ENCODE measurements around the gene PLPPR1. TPM values are rescaled to one million over a fixed set of nuclear protein-coding genes. Genes with fewer than 3 reads are reported as not detected.

Gene PLPPR1
- total RNA-seq, 1 experiment from 2014 or later, result not detected

- no peaks in the 10 kb centered on the region for H3K9me3 Mint-ChIP-seq (ENCODE audit: low read depth, unreplicated experiment)
- peaks cover 56% of the 10 kb centered on the region for H3K27me3 Mint-ChIP-seq (ENCODE audit: unreplicated experiment)
- CTCF ChIA-PET, result no interaction called here
- BruUV-seq (replicated peaks), result no TSS peak
- H3K4me3 Mint-ChIP-seq (ENCODE audit: low read depth, unreplicated experiment), result no peak overlapping the region
- intact Hi-C loops (cut with micrococcal nuclease; ENCODE audit: unreplicated experiment), result no loop called here
- no peaks in the 10 kb centered on the region for H3K36me3 Mint-ChIP-seq (ENCODE audit: insufficient read depth, unreplicated experiment)
- DNase-seq, result no peak
- no peak overlapping the region for H3K27ac Mint-ChIP-seq (ENCODE audit: unreplicated experiment)
- no peaks in the 10 kb centered on the region for H3K4me1 Mint-ChIP-seq (ENCODE audit: low read depth, unreplicated experiment)
- TF ChIP-seq CTCF (IDR thresholded peaks at IDR 0.05; ENCODE audit: unreplicated experiment), result no peak
Observed at GRCh38 chr9:101132801-101133200, 104.3 kb downstream of the PLPPR1 start.

GRCh38 chr9:101138509-101138908 is 110.0 kb downstream of the PLPPR1 start:
- no peak for DNase-seq
- CTCF ChIA-PET, result no interaction called here
- no peak overlapping the region for H3K27ac Mint-ChIP-seq (ENCODE audit: unreplicated experiment)
- TF ChIP-seq CTCF (IDR thresholded peaks at IDR 0.05; ENCODE audit: unreplicated experiment), result no peak
- intact Hi-C loops (cut with micrococcal nuclease; ENCODE audit: unreplicated experiment), result no loop called here
- peaks cover 33% of the 10 kb centered on the region for H3K27me3 Mint-ChIP-seq (ENCODE audit: unreplicated experiment)
- H3K4me3 Mint-ChIP-seq (ENCODE audit: low read depth, unreplicated experiment), result no peak overlapping the region
- H3K9me3 Mint-ChIP-seq (ENCODE audit: low read depth, unreplicated experiment), result no peaks in the 10 kb centered on the region
- no peaks in the 10 kb centered on the region for H3K4me1 Mint-ChIP-seq (ENCODE audit: low read depth, unreplicated experiment)
- H3K36me3 Mint-ChIP-seq (ENCODE audit: insufficient read depth, unreplicated experiment), result no peaks in the 10 kb centered on the region
- BruUV-seq (replicated peaks), result no TSS peak

- no peak for DNase-seq
- Mint-ChIP-seq H3K27ac (ENCODE audit: unreplicated experiment) (no peak overlapping the region), H3K36me3 (ENCODE audit: insufficient read depth, unreplicated experiment) (no peaks in the 10 kb centered on the region), H3K4me3 (ENCODE audit: low read depth, unreplicated experiment) (no peak overlapping the region), H3K4me1 (ENCODE audit: low read depth, unreplicated experiment) (no peaks in the 10 kb centered on the region), H3K27me3 (ENCODE audit: unreplicated experiment) (peaks cover 33% of the 10 kb centered on the region), H3K9me3 (ENCODE audit: low read depth, unreplicated experiment) (no peaks in the 10 kb centered on the region)
- BruUV-seq (replicated peaks), result no TSS peak
- CTCF ChIA-PET, result no interaction called here
- no peak for TF ChIP-seq CTCF (IDR thresholded peaks at IDR 0.05; ENCODE audit: unreplicated experiment)
- intact Hi-C loops (cut with micrococcal nuclease; ENCODE audit: unreplicated experiment), result no loop called here
Observed at GRCh38 chr9:101139082-101139481, 110.6 kb downstream of the PLPPR1 start.

GRCh38 chr9:101140764-101141163 is 112.2 kb downstream of the PLPPR1 start:
- BruUV-seq (replicated peaks), result no TSS peak
- Mint-ChIP-seq H3K4me3 (ENCODE audit: low read depth, unreplicated experiment) (no peak overlapping the region), H3K27me3 (ENCODE audit: unreplicated experiment) (peaks cover 20% of the 10 kb centered on the region), H3K4me1 (ENCODE audit: low read depth, unreplicated experiment) (no peaks in the 10 kb centered on the region), H3K27ac (ENCODE audit: unreplicated experiment) (no peak overlapping the region), H3K36me3 (ENCODE audit: insufficient read depth, unreplicated experiment) (no peaks in the 10 kb centered on the region), H3K9me3 (ENCODE audit: low read depth, unreplicated experiment) (no peaks in the 10 kb centered on the region)
- DNase-seq, result no peak
- intact Hi-C loops (cut with micrococcal nuclease; ENCODE audit: unreplicated experiment), result no loop called here
- no peak for TF ChIP-seq CTCF (IDR thresholded peaks at IDR 0.05; ENCODE audit: unreplicated experiment)
- CTCF ChIA-PET, result no interaction called here

GRCh38 chr9:101146508-101146907 is 118.0 kb downstream of the PLPPR1 start:
- CTCF ChIA-PET, result no interaction called here
- no peaks in the 10 kb centered on the region for H3K36me3 Mint-ChIP-seq (ENCODE audit: insufficient read depth, unreplicated experiment)
- no peak overlapping the region for H3K27ac Mint-ChIP-seq (ENCODE audit: unreplicated experiment)
- peaks cover under 1% of the 10 kb centered on the region for H3K9me3 Mint-ChIP-seq (ENCODE audit: low read depth, unreplicated experiment)
- H3K27me3 Mint-ChIP-seq (ENCODE audit: unreplicated experiment), result peaks cover 26% of the 10 kb centered on the region
- DNase-seq, result no peak
- no peak overlapping the region for H3K4me3 Mint-ChIP-seq (ENCODE audit: low read depth, unreplicated experiment)
- BruUV-seq (replicated peaks), result no TSS peak
- H3K4me1 Mint-ChIP-seq (ENCODE audit: low read depth, unreplicated experiment), result no peaks in the 10 kb centered on the region
- intact Hi-C loops (cut with micrococcal nuclease; ENCODE audit: unreplicated experiment), result no loop called here
- TF ChIP-seq CTCF (IDR thresholded peaks at IDR 0.05; ENCODE audit: unreplicated experiment), result no peak
